DMS114 treated with DMSO at 0.1 percent for 48 hours (cell line): ENCODE measurements around the gene DCDC2C.

Experiments used
- DNase-seq: peaks from one replicate; lab custom pipeline; 2025; ENCODE audit not compliant: unreplicated experiment; lab: John Stamatoyannopoulos, UW

Gene DCDC2C

GRCh38 chr2:3876221-3876620, 172.8 kb downstream of the DCDC2C start:
- no peak for DNase-seq

GRCh38 chr2:3876685-3877084, 173.3 kb downstream of the DCDC2C start:
- no peak for DNase-seq

- no peak for DNase-seq
Observed at GRCh38 chr2:3885629-3886628, 182.6 kb downstream of the DCDC2C start.

- DNase-seq, result no peak
Observed at GRCh38 chr2:3895021-3895420, 191.6 kb downstream of the DCDC2C start.
